ENCODE data around the gene IRAK3. TPM values are rescaled to one million over a fixed set of nuclear protein-coding genes. Genes with fewer than 3 reads are reported as not detected.

IRAK3 gene
- total RNA-seq, 1 donor from 2014 or later, result 0.05 TPM

DNA sequence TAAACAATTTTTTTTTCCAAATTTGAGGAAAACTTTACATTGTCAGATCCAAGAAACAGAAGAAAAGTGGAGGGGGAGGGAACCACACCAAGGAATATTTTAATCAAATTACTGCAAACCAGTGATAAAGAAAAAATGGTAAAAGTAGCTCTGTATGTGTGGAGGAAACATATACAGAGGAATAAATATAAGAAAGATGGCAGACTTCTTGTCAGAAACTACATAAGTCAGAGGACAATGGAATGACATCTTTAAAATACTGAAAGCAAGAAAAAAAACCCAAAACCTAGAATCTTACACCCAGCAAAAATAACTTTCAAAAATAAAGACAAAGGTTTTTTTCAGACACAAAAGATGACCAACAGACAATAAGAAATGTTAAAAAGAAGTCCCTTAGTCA is 48.3 kb upstream of the IRAK3 start:
- Mint-ChIP-seq H3K4me1 (ENCODE audit: low read depth, unreplicated experiment) (peaks cover 3% of the 10 kb centered on the region), H3K27ac (ENCODE audit: unreplicated experiment) (no peak overlapping the region), H3K4me3 (ENCODE audit: unreplicated experiment) (no peak overlapping the region), H3K27me3 (ENCODE audit: low read depth, unreplicated experiment) (no peaks in the 10 kb centered on the region), H3K36me3 (ENCODE audit: low read depth, unreplicated experiment) (peaks cover 34% of the 10 kb centered on the region), H3K9me3 (ENCODE audit: unreplicated experiment) (peaks cover 10% of the 10 kb centered on the region)
- Histone ChIP-seq H3K9ac (ENCODE audit: low read length) (no peak overlapping the region), H3K9me3 (ENCODE audit: insufficient read depth, low read depth, low read length) (peaks cover 11% of the 10 kb centered on the region), H2AFZ (ENCODE audit: low read depth, low read length) (no peak overlapping the region), H3K4me1 (ENCODE audit: insufficient read depth, low read length) (no peaks in the 10 kb centered on the region), H3K4me3 (ENCODE audit: insufficient read depth, low read depth, low read length) (no peak overlapping the region), H3K79me2 (ENCODE audit: insufficient read depth, low read length) (no peaks in the 10 kb centered on the region), H3K27ac (ENCODE audit: low read depth, low read length) (no peak overlapping the region), H4K20me1 (ENCODE audit: insufficient read depth, low read length) (no peaks in the 10 kb centered on the region), H3K27me3 (ENCODE audit: insufficient read depth, low read length) (no peaks in the 10 kb centered on the region), H3K36me3 (ENCODE audit: insufficient read depth, low read length) (peaks cover 20% of the 10 kb centered on the region), H3K4me2 (ENCODE audit: low read length) (no peak overlapping the region)
- no peak for FAIRE-seq
- TF ChIP-seq, protein P1, sequence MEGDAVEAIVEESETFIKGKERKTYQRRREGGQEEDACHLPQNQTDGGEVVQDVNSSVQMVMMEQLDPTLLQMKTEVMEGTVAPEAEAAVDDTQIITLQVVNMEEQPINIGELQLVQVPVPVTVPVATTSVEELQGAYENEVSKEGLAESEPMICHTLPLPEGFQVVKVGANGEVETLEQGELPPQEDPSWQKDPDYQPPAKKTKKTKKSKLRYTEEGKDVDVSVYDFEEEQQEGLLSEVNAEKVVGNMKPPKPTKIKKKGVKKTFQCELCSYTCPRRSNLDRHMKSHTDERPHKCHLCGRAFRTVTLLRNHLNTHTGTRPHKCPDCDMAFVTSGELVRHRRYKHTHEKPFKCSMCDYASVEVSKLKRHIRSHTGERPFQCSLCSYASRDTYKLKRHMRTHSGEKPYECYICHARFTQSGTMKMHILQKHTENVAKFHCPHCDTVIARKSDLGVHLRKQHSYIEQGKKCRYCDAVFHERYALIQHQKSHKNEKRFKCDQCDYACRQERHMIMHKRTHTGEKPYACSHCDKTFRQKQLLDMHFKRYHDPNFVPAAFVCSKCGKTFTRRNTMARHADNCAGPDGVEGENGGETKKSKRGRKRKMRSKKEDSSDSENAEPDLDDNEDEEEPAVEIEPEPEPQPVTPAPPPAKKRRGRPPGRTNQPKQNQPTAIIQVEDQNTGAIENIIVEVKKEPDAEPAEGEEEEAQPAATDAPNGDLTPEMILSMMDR (IDR thresholded peaks at IDR 0.05; ENCODE audit: insufficient read depth, low read depth, low read length), result no peak
- DNase-seq (ENCODE audit: low read depth), result no peak

DNA sequence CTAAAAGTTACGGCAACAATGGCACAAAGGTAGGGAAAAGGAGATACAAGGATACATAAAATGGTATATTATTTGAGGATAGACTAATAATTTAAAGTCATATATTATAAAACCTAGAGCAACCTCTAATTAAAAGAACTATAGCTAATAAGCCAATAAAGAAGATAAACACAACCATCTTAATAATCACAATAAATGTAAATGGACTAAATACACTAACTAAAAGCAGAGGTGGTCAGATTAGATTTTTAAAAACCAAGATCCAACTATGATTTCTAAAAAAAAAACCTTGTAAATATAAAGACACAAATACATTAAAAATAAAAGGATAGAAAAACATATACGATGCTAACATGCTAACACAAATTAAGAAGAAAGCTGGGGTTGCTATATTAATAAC is 47.7 kb upstream of the IRAK3 start:
- H3K4me2 ChIP-seq (ENCODE audit: low read length), result no peak overlapping the region
- H3K27ac ChIP-seq (ENCODE audit: low read depth, low read length), result no peak overlapping the region
- no peak overlapping the region for H3K4me3 ChIP-seq (ENCODE audit: insufficient read depth, low read depth, low read length)
- Mint-ChIP-seq H3K27me3 (ENCODE audit: low read depth, unreplicated experiment) (no peaks in the 10 kb centered on the region), H3K4me1 (ENCODE audit: low read depth, unreplicated experiment) (peaks cover 3% of the 10 kb centered on the region), H3K4me3 (ENCODE audit: unreplicated experiment) (no peak overlapping the region), H3K27ac (ENCODE audit: unreplicated experiment) (no peak overlapping the region), H3K36me3 (ENCODE audit: low read depth, unreplicated experiment) (peaks cover 31% of the 10 kb centered on the region), H3K9me3 (ENCODE audit: unreplicated experiment) (peaks cover 10% of the 10 kb centered on the region)
- H4K20me1 ChIP-seq (ENCODE audit: insufficient read depth, low read length), result no peaks in the 10 kb centered on the region
- no peaks in the 10 kb centered on the region for H3K79me2 ChIP-seq (ENCODE audit: insufficient read depth, low read length)
- no peaks in the 10 kb centered on the region for H3K27me3 ChIP-seq (ENCODE audit: insufficient read depth, low read length)
- FAIRE-seq, result no peak
- peaks cover 19% of the 10 kb centered on the region for H3K36me3 ChIP-seq (ENCODE audit: insufficient read depth, low read length)
- peaks cover 11% of the 10 kb centered on the region for H3K9me3 ChIP-seq (ENCODE audit: insufficient read depth, low read depth, low read length)
- no peak for DNase-seq (ENCODE audit: low read depth)
- H3K9ac ChIP-seq (ENCODE audit: low read length), result no peak overlapping the region
- TF ChIP-seq, protein P1 (IDR thresholded peaks at IDR 0.05; ENCODE audit: insufficient read depth, low read depth, low read length), result no peak
- TF ChIP-seq EZH2 (IDR thresholded peaks at IDR 0.05; ENCODE audit: insufficient read depth, low read length), result no peak
- no peaks in the 10 kb centered on the region for H3K4me1 ChIP-seq (ENCODE audit: insufficient read depth, low read length)
- H2AFZ ChIP-seq (ENCODE audit: low read depth, low read length), result no peak overlapping the region

DNA sequence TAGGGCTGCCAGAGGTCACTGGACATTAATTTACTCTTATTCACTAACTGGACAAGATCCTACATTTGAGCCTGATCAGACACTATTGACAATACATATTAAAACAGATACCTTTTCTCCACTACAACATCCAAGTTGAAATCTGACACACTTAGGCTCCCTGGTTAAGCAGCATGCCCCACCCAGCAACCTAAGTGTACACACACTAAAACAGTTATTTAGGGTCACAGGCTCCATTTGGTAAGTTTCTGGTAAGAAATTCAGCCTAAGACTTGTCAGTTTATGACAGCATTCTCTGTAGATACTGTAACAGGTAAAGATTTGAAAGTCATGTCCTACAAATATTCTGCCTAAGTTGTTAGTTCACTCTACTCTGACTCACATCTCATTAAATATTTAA is 46.2 kb upstream of the IRAK3 start:
- peaks cover 10% of the 10 kb centered on the region for H3K9me3 Mint-ChIP-seq (ENCODE audit: unreplicated experiment)
- peaks cover 10% of the 10 kb centered on the region for H3K36me3 ChIP-seq (ENCODE audit: insufficient read depth, low read length)
- H3K4me3 ChIP-seq (ENCODE audit: insufficient read depth, low read depth, low read length), result no peak overlapping the region
- H3K27ac Mint-ChIP-seq (ENCODE audit: unreplicated experiment), result no peak overlapping the region
- no peak for FAIRE-seq
- H3K79me2 ChIP-seq (ENCODE audit: insufficient read depth, low read length), result no peaks in the 10 kb centered on the region
- peaks cover 11% of the 10 kb centered on the region for H3K9me3 ChIP-seq (ENCODE audit: insufficient read depth, low read depth, low read length)
- no peaks in the 10 kb centered on the region for H3K27me3 ChIP-seq (ENCODE audit: insufficient read depth, low read length)
- DNase-seq (ENCODE audit: low read depth), result no peak
- no peak overlapping the region for H2AFZ ChIP-seq (ENCODE audit: low read depth, low read length)
- no peaks in the 10 kb centered on the region for H3K4me1 ChIP-seq (ENCODE audit: insufficient read depth, low read length)
- peaks cover 3% of the 10 kb centered on the region for H3K4me1 Mint-ChIP-seq (ENCODE audit: low read depth, unreplicated experiment)
- no peak overlapping the region for H3K4me2 ChIP-seq (ENCODE audit: low read length)
- no peak overlapping the region for H3K27ac ChIP-seq (ENCODE audit: low read depth, low read length)
- no peak for TF ChIP-seq EZH2 (IDR thresholded peaks at IDR 0.05; ENCODE audit: insufficient read depth, low read length)
- TF ChIP-seq, protein P1 (IDR thresholded peaks at IDR 0.05; ENCODE audit: insufficient read depth, low read depth, low read length), result no peak
- no peak overlapping the region for H3K4me3 Mint-ChIP-seq (ENCODE audit: unreplicated experiment)
- no peaks in the 10 kb centered on the region for H4K20me1 ChIP-seq (ENCODE audit: insufficient read depth, low read length)
- peaks cover 28% of the 10 kb centered on the region for H3K36me3 Mint-ChIP-seq (ENCODE audit: low read depth, unreplicated experiment)
- no peak overlapping the region for H3K9ac ChIP-seq (ENCODE audit: low read length)
- H3K27me3 Mint-ChIP-seq (ENCODE audit: low read depth, unreplicated experiment), result no peaks in the 10 kb centered on the region
